Right forelimb (tissue), 1 donor: ENCODE data around the gene NIBAN1.
"Not testable (repeated sequence)": the region's sequence is repeated elsewhere in the genome, so short reads cannot be mapped to it uniquely, and the experiment has no call there.

ENCODE experiments used
- DNase-seq: peaks from one replicate; pipeline ENCODE4 v3.0.0-alpha.2; 2018

Gene NIBAN1, protein sequence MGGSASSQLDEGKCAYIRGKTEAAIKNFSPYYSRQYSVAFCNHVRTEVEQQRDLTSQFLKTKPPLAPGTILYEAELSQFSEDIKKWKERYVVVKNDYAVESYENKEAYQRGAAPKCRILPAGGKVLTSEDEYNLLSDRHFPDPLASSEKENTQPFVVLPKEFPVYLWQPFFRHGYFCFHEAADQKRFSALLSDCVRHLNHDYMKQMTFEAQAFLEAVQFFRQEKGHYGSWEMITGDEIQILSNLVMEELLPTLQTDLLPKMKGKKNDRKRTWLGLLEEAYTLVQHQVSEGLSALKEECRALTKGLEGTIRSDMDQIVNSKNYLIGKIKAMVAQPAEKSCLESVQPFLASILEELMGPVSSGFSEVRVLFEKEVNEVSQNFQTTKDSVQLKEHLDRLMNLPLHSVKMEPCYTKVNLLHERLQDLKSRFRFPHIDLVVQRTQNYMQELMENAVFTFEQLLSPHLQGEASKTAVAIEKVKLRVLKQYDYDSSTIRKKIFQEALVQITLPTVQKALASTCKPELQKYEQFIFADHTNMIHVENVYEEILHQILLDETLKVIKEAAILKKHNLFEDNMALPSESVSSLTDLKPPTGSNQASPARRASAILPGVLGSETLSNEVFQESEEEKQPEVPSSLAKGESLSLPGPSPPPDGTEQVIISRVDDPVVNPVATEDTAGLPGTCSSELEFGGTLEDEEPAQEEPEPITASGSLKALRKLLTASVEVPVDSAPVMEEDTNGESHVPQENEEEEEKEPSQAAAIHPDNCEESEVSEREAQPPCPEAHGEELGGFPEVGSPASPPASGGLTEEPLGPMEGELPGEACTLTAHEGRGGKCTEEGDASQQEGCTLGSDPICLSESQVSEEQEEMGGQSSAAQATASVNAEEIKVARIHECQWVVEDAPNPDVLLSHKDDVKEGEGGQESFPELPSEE

DNA sequence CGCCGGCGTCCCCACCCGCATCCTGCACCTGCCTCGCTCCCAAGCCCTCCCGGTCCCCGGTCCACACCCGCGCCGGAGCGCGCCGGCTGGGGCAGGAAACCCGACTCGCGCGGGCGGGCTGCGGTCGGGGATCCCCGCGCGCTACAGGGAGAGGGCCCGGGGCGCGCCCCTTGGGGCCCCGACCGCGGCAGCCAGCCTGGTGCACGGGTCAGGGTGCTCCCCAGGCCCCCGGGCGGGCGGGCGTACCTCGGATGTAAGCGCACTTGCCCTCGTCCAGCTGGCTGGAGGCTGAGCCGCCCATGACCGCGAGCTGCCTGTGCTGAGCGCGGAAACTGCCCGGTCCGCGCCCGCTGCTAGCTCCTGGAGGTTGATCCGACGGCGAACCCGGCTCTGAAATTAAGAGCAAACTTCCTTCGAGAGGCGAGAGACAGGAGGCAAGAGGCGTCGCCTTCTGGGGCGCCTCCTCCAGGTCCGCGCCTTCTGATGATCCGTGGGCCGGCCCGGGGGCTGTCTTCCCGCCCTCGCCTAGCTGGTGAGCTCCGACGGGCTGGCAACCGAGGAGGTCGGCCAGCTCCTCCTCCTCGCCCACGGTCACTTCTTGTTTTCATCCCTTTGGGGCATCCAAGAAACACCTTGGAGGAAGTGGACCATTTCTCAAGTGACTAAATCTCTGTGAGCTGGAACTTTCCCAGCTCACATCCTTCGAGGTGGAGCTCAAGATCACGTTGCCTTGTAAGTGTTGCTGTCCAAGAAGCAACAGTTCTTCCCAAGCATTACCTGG is at the start of gene NIBAN1:
Gene NIBAN1 (minus strand): TSS at position 453 of the 781 bp plus-strand sequence. CDS start 152 bp downstream, at position 301.
- DNase-seq: peak; percentile 80

DNA sequence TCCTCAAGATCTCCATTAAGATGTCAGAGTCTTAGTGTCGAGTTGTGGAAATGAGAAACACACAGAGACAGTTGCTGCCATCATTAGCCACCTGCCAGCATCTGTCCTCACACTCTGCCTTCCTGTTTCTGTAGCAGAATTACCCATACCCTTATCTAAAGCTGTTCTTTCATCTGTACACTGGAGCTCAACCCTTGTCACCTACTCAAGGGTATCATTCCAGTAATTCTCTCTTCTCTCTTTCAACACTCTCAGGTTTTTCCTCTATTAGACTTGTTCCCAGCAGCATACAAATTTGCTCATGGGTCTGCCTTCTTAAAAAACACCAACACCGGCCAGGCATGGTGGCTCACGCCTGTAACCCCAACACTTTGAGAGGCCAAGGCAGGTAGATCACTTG is 43.7 kb upstream of the NIBAN1 start:
- DNase-seq: no peak

GRCh38 chr1:185017338-185017737 is 43.0 kb upstream of the NIBAN1 start:
- no peak for DNase-seq

DNA sequence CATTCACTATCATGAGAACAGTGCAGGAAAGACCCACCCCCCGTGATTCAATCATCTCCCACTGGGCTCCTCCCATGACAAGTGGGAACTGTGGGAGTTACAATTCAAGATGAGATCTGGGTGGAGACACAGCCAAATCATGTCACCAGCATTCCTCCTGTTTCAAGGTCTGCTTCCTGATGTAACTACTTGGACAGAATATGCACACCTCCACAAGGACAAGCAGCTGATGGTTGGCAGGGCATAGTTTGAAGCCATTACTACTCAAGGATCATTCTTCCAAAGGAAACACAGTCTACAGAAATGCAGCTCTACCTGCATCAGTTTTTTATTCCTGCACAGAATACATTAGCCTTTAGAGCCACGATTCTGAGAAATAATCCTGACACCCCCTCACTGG is 42.6 kb upstream of the NIBAN1 start:
- DNase-seq: no peak

- no peak for DNase-seq
Measured at GRCh38 chr1:185015631-185016030, 41.3 kb upstream of the NIBAN1 start.

DNA sequence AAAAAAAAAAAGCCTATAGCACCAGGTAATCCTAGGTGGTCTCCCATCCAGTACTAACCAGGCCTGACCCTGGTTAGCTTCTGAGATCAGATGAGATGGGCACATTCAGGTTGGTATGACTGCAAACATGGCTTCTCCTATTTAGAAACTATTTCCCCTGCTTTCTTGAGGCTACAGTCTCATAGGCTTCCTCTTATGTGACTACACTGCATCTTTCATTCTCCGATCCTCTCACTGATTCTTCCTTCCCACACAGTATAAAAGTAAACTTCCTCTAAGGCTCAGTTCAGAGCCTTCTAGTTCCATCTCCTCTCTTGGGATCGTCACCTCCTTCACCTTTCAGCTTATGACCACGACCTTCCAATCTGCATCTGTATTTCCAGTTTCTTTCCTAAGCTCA is 40.6 kb upstream of the NIBAN1 start:
- no peak for DNase-seq

DNA sequence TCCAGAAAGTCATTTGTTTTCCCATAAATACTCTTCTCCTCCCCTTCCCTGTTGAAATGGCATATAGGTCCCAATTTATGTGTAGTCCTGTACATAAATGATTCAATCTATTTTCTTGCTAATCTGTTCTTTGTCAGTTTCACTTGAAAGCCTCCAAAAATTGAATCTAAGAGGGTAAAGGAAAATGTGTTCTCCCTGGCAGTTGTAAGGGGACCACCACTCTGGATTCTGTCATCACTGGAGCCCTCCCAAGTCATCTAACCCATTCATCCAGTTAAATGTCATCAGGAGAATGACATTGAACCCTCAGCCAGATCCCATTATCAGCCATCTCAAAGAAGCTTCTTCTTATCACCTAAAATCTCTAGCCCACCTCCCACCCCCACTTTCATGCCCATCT is 36.1 kb upstream of the NIBAN1 start:
- no peak for DNase-seq

GRCh38 chr1:185008838-185009237 is 34.5 kb upstream of the NIBAN1 start:
- DNase-seq: no peak

DNA sequence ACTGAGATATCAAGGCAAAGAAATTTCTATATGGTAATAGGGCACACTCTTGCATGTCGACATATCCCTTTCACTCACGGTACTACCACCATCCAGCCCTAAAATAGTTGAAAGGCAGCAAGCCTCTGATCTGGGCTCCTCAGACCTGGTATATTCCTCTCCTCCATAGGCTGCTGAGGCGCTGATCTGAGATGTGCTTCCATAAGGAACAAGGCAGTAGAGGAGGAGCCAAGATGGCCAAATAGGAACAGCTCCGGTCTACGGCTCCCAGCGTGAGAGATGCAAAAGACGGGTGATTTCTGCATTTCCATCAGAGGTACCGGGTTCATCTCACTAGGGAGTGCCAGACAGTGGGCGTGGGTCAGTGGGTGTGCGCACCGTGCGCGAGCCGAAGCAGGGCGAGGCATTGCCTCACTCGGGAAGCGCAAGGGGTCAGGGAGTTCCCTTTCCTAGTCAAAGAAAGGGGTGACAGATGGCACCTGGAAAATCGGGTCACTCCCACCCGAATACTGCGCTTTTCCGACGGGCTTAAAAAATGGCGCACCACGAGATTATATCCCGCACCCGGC is 27.1 kb upstream of the NIBAN1 start:
- not testable (repeated sequence) for DNase-seq

GRCh38 chr1:184999974-185000373 is 25.7 kb upstream of the NIBAN1 start:
- DNase-seq: not testable (repeated sequence)

DNA sequence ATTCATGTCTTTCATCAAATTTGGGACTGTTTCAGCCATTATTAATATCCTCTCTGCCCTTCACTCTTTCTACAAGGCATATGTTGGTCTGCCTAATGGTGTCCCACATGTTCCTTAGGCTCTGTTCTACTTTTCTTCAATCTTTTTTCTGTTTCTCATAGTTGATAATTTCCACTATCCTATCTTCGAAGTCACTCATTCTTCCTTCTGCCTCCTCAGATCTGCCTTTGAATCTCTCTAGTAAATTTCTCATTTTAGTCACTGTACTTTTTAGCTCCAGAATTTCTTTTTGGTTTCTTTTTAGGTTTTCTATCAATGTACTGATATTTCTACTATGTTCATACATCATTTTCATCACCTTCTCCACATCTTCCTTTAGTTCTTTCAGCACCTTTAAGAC is 20.0 kb upstream of the NIBAN1 start:
- no peak for DNase-seq

DNA sequence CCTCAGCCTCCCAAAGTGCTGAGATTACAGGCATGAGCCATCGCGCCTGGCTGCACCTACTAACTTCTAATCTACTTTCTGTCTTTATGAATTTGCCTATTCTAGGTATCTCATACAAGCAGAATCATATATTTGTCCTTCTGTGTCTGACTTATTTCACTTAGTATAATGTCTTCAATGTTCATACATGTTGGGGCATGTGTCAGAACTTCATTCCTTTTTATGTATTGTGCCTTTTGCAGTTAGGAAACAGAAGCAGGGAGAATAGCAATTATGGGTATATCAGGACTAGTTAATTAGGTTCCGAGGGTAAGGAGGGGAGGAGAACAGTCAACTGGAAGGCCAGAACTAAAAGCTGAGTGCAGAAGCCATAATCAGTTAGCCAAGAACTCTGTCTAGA is 18.0 kb upstream of the NIBAN1 start:
- DNase-seq: no peak

GRCh38 chr1:184990204-184990603 is 15.9 kb upstream of the NIBAN1 start:
- DNase-seq: no peak

DNA sequence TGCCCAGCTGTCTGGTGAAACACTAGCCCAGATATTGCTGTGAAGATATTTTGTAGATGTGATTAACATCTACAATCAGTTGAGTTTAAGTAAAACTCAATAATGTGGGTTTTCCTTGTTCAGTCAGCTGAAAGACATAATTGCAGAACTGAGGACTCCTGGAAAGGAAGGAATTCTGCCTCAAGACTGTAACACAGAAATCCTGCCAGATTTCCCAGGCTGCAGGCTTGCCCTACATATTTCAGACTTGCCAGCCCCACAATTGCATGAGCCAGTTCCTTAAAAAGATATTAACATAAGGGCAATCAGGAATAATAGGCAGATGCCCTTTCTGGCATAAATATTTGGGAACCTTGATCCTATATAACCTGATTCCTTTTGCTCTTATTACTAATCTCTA is 14.2 kb upstream of the NIBAN1 start:
- no peak for DNase-seq

DNA sequence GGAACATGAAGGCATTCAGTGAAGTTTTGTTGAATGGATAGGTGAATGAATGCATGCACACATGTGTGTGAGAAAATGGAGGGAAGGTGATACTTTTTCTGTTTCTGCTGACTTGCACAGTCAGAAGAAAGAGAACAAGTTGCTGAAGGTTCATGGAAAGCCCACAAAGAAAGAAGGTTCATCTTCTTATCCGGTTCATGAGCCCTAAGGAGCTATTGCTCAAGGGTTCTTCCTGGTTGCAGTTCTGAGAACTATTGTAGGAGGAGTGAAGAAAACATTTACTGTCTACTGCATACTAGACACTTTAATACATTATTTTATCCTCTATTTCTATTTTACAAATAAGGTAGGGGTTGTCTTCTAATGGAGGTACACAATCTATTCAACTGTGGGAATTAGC is 13.4 kb upstream of the NIBAN1 start:
- DNase-seq: no peak

GRCh38 chr1:184986250-184986649 is 11.9 kb upstream of the NIBAN1 start:
- no peak for DNase-seq

- DNase-seq: peak; percentile 75
Measured at GRCh38 chr1:184982002-184982954, 8.0 kb upstream of the NIBAN1 start.

- DNase-seq: no peak
Measured at GRCh38 chr1:184980726-184981125, 6.4 kb upstream of the NIBAN1 start.

GRCh38 chr1:184975208-184975870 is 1.0 kb upstream of the NIBAN1 start:
- no peak for DNase-seq

DNA sequence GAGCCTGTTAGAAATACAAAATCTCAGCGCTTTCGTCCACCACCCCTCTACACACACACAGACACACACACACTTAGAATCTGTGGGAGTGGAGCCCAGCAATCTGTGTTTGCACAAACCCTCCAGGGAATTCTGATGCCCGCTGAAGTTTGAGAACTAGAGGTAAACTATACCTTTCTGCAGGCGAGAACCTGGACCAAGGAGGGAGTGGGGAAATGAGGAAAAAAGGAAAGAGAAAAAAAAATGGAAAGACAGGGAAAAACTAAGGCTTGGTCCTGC is 468 bp upstream of the NIBAN1 start:
- no peak for DNase-seq
